Measurements from ENCODE around the gene CSDE1. TPM values are rescaled to one million over a fixed set of nuclear protein-coding genes. Genes with fewer than 3 reads are reported as not detected.

CSDE1 gene
- total RNA-seq, 4 donors from 2014 or later = 380 to 742 (median 660) TPM

DNA sequence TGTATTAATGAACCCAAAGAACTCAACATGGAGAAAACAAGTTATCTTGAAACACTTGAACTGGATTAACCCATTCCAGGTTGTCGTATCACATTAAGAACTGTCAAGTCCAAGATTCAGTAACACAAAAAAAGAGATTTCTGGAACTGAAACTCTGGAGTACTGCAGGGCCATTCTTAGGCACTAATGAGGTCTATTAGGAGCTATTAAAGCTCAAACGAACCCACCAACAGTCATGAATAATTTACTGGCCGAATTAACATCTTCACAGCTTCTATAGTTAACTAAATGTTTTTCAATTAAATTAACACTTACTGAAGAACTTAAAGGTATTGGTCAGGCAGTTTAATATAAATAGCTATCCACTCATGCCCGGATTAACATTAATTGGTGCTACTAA, 4.6 kb downstream of the CSDE1 start:
- WGBS = 68% methylated on average over 4 of the region's 4 CpGs
- TF ChIP-seq, protein P1, sequence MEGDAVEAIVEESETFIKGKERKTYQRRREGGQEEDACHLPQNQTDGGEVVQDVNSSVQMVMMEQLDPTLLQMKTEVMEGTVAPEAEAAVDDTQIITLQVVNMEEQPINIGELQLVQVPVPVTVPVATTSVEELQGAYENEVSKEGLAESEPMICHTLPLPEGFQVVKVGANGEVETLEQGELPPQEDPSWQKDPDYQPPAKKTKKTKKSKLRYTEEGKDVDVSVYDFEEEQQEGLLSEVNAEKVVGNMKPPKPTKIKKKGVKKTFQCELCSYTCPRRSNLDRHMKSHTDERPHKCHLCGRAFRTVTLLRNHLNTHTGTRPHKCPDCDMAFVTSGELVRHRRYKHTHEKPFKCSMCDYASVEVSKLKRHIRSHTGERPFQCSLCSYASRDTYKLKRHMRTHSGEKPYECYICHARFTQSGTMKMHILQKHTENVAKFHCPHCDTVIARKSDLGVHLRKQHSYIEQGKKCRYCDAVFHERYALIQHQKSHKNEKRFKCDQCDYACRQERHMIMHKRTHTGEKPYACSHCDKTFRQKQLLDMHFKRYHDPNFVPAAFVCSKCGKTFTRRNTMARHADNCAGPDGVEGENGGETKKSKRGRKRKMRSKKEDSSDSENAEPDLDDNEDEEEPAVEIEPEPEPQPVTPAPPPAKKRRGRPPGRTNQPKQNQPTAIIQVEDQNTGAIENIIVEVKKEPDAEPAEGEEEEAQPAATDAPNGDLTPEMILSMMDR (IDR thresholded peaks at IDR 0.05) = no peak
- no peak for TF ChIP-seq POLR2AphosphoS5 (IDR thresholded peaks at IDR 0.05)
- no peak for TF ChIP-seq EP300 (IDR thresholded peaks at IDR 0.05)
- no peak for TF ChIP-seq POLR2A (IDR thresholded peaks at IDR 0.05)
- H3K4me1 ChIP-seq = peaks cover 73% of the 10 kb centered on the region
- peaks cover 14% of the 10 kb centered on the region for H3K36me3 ChIP-seq
- DNase-seq (ENCODE audit: low spot score in 2 of 2) = no peak
- H3K27me3 ChIP-seq = no peaks in the 10 kb centered on the region
- no peaks in the 10 kb centered on the region for H3K9me3 ChIP-seq
- no peak overlapping the region for H3K4me3 ChIP-seq
- no peak overlapping the region for H3K27ac ChIP-seq

DNA sequence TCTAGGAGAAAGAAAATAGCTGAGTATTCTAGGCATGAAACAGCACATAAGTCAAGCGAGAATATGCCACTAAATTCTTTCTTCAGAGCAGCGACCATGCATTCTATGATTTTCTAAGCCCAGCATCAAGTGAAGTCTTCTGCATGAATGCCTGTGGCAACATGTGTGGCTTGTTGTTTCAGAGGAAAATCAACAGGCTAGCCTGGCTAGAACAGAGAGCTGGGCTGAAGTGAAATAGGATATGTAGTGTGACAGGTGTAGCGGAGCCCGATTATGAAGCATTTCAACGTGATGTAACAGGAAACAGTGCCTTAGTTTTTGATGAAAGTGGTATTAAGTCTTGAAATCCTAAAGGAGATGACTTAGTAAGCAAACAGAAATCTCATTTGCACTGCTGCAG, 7.0 kb downstream of the CSDE1 start:
- WGBS = 59% methylated on average over 5 of the region's 5 CpGs

DNA sequence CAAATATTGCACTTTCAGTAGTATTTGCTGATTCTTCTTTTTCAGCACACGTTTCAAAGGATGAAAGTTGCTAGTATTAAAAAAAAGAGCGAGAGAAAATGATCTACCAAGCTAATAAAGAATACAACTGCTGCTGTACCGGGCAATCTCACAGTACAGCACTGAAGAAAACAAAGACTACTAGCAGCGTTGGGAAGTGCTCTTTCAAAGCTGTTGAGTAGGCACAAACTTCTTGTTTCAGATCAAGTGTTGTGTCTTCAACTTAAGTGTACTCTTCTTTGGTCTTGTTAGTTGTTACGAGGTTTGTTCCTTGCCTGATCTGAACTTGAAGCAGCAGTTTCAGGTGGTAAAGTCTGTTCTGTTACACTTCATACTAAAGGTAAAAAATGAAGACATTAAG, 7.9 kb downstream of the CSDE1 start:
- TF ChIP-seq, protein P1 (IDR thresholded peaks at IDR 0.05) = no peak
- no peak for TF ChIP-seq POLR2AphosphoS5 (IDR thresholded peaks at IDR 0.05)
- TF ChIP-seq POLR2A (IDR thresholded peaks at IDR 0.05) = no peak
- TF ChIP-seq EP300 (IDR thresholded peaks at IDR 0.05) = no peak
- peaks cover 30% of the 10 kb centered on the region for H3K36me3 ChIP-seq

More for the DNA sequence above, 7.0 kb downstream of the CSDE1 start:
- Histone ChIP-seq H3K4me3 (no peak overlapping the region), H3K9me3 (no peaks in the 10 kb centered on the region), H3K4me1 (peaks cover 61% of the 10 kb centered on the region), H3K36me3 (peaks cover 30% of the 10 kb centered on the region), H3K27ac (no peak overlapping the region), H3K27me3 (no peaks in the 10 kb centered on the region)
- TF ChIP-seq POLR2AphosphoS5 (IDR thresholded peaks at IDR 0.05) (no peak), POLR2A (IDR thresholded peaks at IDR 0.05) (no peak), EP300 (IDR thresholded peaks at IDR 0.05) (no peak)
- TF ChIP-seq, protein P1 (IDR thresholded peaks at IDR 0.05) = no peak
- DNase-seq (ENCODE audit: low spot score in 2 of 2) = no peak

DNA sequence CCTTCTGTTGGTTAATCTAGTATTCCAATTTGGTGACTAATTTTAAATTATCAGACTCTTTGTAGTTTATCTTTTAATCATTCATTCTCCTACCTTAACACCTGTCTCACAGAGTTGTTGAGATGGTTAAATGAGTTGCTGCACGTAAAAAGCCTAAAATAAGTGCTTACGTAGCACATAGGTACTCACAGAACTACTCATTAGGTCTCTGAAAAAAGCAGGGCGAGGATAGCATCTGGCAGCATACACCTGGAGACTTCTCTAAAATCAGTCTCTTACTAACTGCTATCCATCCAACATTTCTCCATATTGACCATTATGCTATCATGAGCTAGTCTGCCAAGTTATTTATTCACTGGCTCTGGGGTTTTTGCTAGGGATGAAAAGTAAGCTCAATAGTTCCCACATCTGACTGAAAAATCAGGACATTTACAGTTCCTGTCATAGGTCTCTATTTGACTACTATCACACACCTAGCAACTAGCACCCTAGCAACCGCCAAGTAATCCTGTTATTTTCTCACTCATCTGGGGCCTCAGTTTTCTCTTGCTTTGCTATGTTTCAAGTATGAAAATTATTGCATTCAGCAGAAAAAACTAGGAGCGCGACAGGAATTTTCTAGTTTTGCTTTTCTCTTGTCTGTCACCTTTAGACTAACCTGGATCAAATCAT, 11.2 kb downstream of the CSDE1 start:
- Histone ChIP-seq H3K4me1 (peaks cover 23% of the 10 kb centered on the region), H3K4me3 (no peak overlapping the region), H3K27me3 (no peaks in the 10 kb centered on the region), H3K9me3 (no peaks in the 10 kb centered on the region), H3K27ac (no peak overlapping the region), H3K36me3 (peaks cover 34% of the 10 kb centered on the region)
- 79% methylated on average over 6 of the region's 6 CpGs for WGBS
- no peak for DNase-seq (ENCODE audit: low spot score in 2 of 2)
- TF ChIP-seq EP300 (IDR thresholded peaks at IDR 0.05) = no peak
- no peak for TF ChIP-seq POLR2A (IDR thresholded peaks at IDR 0.05)
- TF ChIP-seq, protein P1 (IDR thresholded peaks at IDR 0.05) = no peak
- TF ChIP-seq POLR2AphosphoS5 (IDR thresholded peaks at IDR 0.05) = no peak

More for the DNA sequence above, 7.9 kb downstream of the CSDE1 start:
- DNase-seq (ENCODE audit: low spot score in 2 of 2) = no peak
- Histone ChIP-seq H3K9me3 (no peaks in the 10 kb centered on the region), H3K4me3 (no peak overlapping the region), H3K27ac (no peak overlapping the region), H3K27me3 (no peaks in the 10 kb centered on the region), H3K4me1 (peaks cover 54% of the 10 kb centered on the region)
- 72% methylated on average over 5 of the region's 5 CpGs for WGBS

DNA sequence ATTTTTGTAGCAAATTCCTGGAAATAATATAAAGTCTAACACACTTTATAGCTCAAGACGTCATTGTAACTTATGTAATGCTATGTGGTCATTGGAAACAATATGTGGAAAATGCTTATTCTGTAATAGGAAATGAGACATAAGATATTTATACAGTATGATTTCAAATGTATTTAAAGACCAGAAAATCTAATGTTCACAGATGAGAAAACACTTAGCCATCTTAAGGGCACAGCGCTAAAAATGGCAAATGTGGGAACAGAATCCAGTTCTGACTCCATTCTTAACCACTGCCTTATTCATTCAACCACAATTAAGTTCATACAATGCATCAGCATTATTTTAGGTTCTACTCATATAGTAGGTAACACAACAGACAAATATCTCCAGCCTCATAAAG, 12.5 kb downstream of the CSDE1 start:
- peaks cover 40% of the 10 kb centered on the region for H3K36me3 ChIP-seq
- H3K4me3 ChIP-seq = no peak overlapping the region
- TF ChIP-seq, protein P1 (IDR thresholded peaks at IDR 0.05) = no peak
- no peak for TF ChIP-seq EP300 (IDR thresholded peaks at IDR 0.05)
- TF ChIP-seq POLR2A (IDR thresholded peaks at IDR 0.05) = no peak
- no peak for TF ChIP-seq POLR2AphosphoS5 (IDR thresholded peaks at IDR 0.05)
- no peaks in the 10 kb centered on the region for H3K27me3 ChIP-seq
- H3K27ac ChIP-seq = no peak overlapping the region
- 64% methylated on average over 2 of the region's 2 CpGs for WGBS
- no peak for DNase-seq (ENCODE audit: low spot score in 2 of 2)
- peaks cover 11% of the 10 kb centered on the region for H3K4me1 ChIP-seq
- H3K9me3 ChIP-seq = no peaks in the 10 kb centered on the region
